HEK293T (cell line): ENCODE measurements around the gene DCBLD2.

Experiments
- ARNT ChIP-seq: fragments of 450-650 bp; IDR thresholded peaks from 2 replicates; pipeline ENCODE4 v1.6.1; 2017; ENCODE audit warnings: mild to moderate bottlenecking
- FOXA1 ChIP-seq: fragments of 450-650 bp; IDR thresholded peaks from 2 replicates; pipeline ENCODE4 v1.6.1; 2016; ENCODE audit warnings: mild to moderate bottlenecking
- FOXM1 ChIP-seq: fragments of 450-650 bp; IDR thresholded peaks from 2 replicates; pipeline ENCODE4 v1.6.1; 2017; ENCODE audit warnings: mild to moderate bottlenecking, borderline replicate concordance
- NFRKB ChIP-seq: fragments of 450-650 bp; IDR thresholded peaks from 2 replicates; pipeline ENCODE4 v1.6.1; 2016; ENCODE audit warnings: mild to moderate bottlenecking, moderate library complexity
- PKNOX1 ChIP-seq: fragments of 450-650 bp; IDR thresholded peaks from 2 replicates; pipeline ENCODE4 v1.6.1; 2016
- SP1 ChIP-seq: fragments of 450-650 bp; IDR thresholded peaks from 2 replicates; pipeline ENCODE4 v1.6.1; 2017

- no peak for TF ChIP-seq PKNOX1
- TF ChIP-seq ARNT, result no peak
- no peak for TF ChIP-seq FOXM1
- TF ChIP-seq SP1, result no peak
- TF ChIP-seq NFRKB, result no peak
- TF ChIP-seq FOXA1, result no peak
Observed at GRCh38 chr3:98784666-98785600, 116.6 kb downstream of the DCBLD2 start.
